K562 (cell line): ENCODE results near the gene NDUFS8. TPM values are rescaled to one million over a fixed set of nuclear protein-coding genes. Genes with fewer than 3 reads are reported as not detected.

Source experiments
- ATAC-seq: fragments of 200-7000 bp; cut with Tn5 transposase; 3 replicates; pipeline ENCODE4 v1.9.1; 2020; ENCODE audit warnings: moderate library complexity
- BruUV-seq: library from RNA; stranded (reverse); fragments of 400-500 nt; replicated peaks from 2 replicates; lab custom pipeline; 2021; lab: Mats Ljungman, UMichigan
- CTCF ChIA-PET: fragments of 300-600 bp; formaldehyde crosslinking; extraction: SDS; loops from one replicate; lab custom pipeline; 2021; ENCODE audit warnings: low intra/inter-chr PET ratio; lab: Yijun Ruan, JAX
- POLR2A ChIA-PET: fragments of 300-600, 350-650 bp; sonication (Branson Sonifier 250); formaldehyde crosslinking; extraction: SDS; loops from one replicate; lab custom pipeline; 2021; ENCODE audit warnings: antibody characterized with exemption, inconsistent platforms; lab: Yijun Ruan, JAX
- DNase-seq, 4 experiments: peaks; one replicate each; pipeline versions ENCODE4 v3.0.0 to v3.0.0-alpha.2; 2011 to 2018; ENCODE audit warnings: low spot score in 3 of 4, mixed read lengths in 3 of 4; ENCODE audit errors: extremely low read depth in 1 of 4
- FAIRE-seq: peaks from 2 replicates; lab custom pipeline; 2011; peaks lifted over from hg19 to GRCh38; lab: Jason Lieb, UNC
- H2AFZ ChIP-seq: 2 replicates; pipeline ENCODE4 v1.6.0; 2011; ENCODE audit warnings: low read depth, low read length, control low read depth, inconsistent platforms
- H3K27ac ChIP-seq: fragments of 200-600 bp; 3 replicates; pipeline ENCODE4 v1.8.0; 2011; ENCODE audit warnings: low read depth, mild to moderate bottlenecking, control low read depth, inconsistent platforms, low read length, moderate library complexity, mixed read lengths; ENCODE audit errors: extremely low read depth
- H3K27me3 ChIP-seq, 2 experiments: fragments of 300-600 bp in 1 of 2; 2 replicates in 1 of 2; 3 replicates in 1 of 2; pipeline versions ENCODE4 v1.6.0 to v1.8.0; 2011; ENCODE audit warnings: inconsistent platforms in 2 of 2, low read length in 2 of 2, mild to moderate bottlenecking in 1 of 2, mixed read lengths in 1 of 2, moderate library complexity in 1 of 2; ENCODE audit not compliant: control insufficient read depth in 2 of 2, insufficient read depth in 2 of 2
- H3K36me3 ChIP-seq: fragments of 300-600 bp; 3 replicates; pipeline ENCODE4 v1.8.0; 2011; ENCODE audit warnings: mild to moderate bottlenecking, low read length, inconsistent platforms; ENCODE audit not compliant: control insufficient read depth, insufficient read depth
- H3K4me1 ChIP-seq, 2 experiments: fragments of 200-600 bp in 1 of 2; replicated peaks in 1 of 2; 2 replicates in 1 of 2; 3 replicates in 1 of 2; pipeline versions ENCODE4 v1.5.1 to v1.8.0; 2011; ENCODE audit warnings: inconsistent platforms in 2 of 2, low read length in 2 of 2, mild to moderate bottlenecking in 1 of 2, mixed read lengths in 1 of 2, moderate library complexity in 1 of 2; ENCODE audit not compliant: control insufficient read depth in 2 of 2, insufficient read depth in 2 of 2
- H3K4me2 ChIP-seq: 2 replicates; pipeline ENCODE4 v1.6.1; 2011; ENCODE audit warnings: low read length, control low read depth, inconsistent platforms, mixed read lengths; ENCODE audit not compliant: insufficient read depth
- H3K4me3 ChIP-seq: fragments of 200-600 bp; sonication (generic), shearing (Covaris generic); 2 replicates; pipeline ENCODE4 v1.5.1; 2016; ENCODE audit warnings: control low read depth, inconsistent platforms
- H3K79me2 ChIP-seq: fragments of 200-600 bp; 3 replicates; pipeline ENCODE4 v1.8.0; 2011; ENCODE audit warnings: low read length, inconsistent platforms; ENCODE audit not compliant: control insufficient read depth, insufficient read depth
- H3K9ac ChIP-seq, 2 experiments: 2 replicates each; pipeline versions ENCODE4 v1.6.0 to v1.6.1; 2011; ENCODE audit warnings: low read depth in 2 of 2, low read length in 2 of 2, control low read depth in 1 of 2, inconsistent platforms in 1 of 2, mild to moderate bottlenecking in 1 of 2, mixed read lengths in 1 of 2; ENCODE audit not compliant: insufficient read depth in 1 of 2
- H3K9me1 ChIP-seq: one replicate; pipeline ENCODE4 v1.6.0; 2011; ENCODE audit warnings: inconsistent platforms, mild to moderate bottlenecking, low read length, moderate library complexity; ENCODE audit not compliant: control insufficient read depth, insufficient read depth
- H3K9me3 ChIP-seq: replicated peaks from 2 replicates; pipeline ENCODE4 v1.5.1; 2011; ENCODE audit warnings: low read depth, low read length, inconsistent platforms; ENCODE audit not compliant: control insufficient read depth, insufficient read depth
- H4K20me1 ChIP-seq: replicated peaks from 2 replicates; pipeline ENCODE4 v1.6.1; 2011; ENCODE audit warnings: low read length, inconsistent platforms, mixed read lengths; ENCODE audit not compliant: control insufficient read depth, insufficient read depth
- ATF4 ChIP-seq: fragments of 450-650 bp; formaldehyde crosslinking; IDR thresholded peaks from 2 replicates; pipeline ENCODE4 v1.4.0; 2022; ENCODE audit warnings: mild to moderate bottlenecking, moderate library complexity
- CLOCK ChIP-seq: fragments of 250-450 bp; sonication (Bioruptor Pico); IDR thresholded peaks from 2 replicates; pipeline ENCODE4 v1.4.0; 2020; ENCODE audit warnings: mild to moderate bottlenecking, moderate library complexity, borderline replicate concordance
- ERF ChIP-seq: fragments of 450-650 bp; formaldehyde crosslinking; IDR thresholded peaks from 2 replicates; pipeline ENCODE4 v1.4.0; 2020; ENCODE audit warnings: mild to moderate bottlenecking, mixed read lengths
- ZFX ChIP-seq: sonication (generic); formaldehyde crosslinking; IDR thresholded peaks from 2 replicates; pipeline ENCODE4 v1.8.0; 2022; ENCODE audit warnings: mild to moderate bottlenecking, missing genetic modification reagents, moderate library complexity
- ZNF431 ChIP-seq: sonication (generic); formaldehyde crosslinking; IDR thresholded peaks from 2 replicates; pipeline ENCODE4 v1.8.0; 2022; ENCODE audit warnings: mild to moderate bottlenecking, missing genetic modification reagents
- WGBS: fragments of 100-300 bp; shearing (Covaris generic); methylation state at CpG from one replicate; pipeline ENCODE4 v1.1.6; 2016; ENCODE audit warnings: low coverage, mixed read lengths; ENCODE audit not compliant: insufficient coverage; ENCODE audit errors: missing lambda C conversion rate; 5-methylcytosine and 5-hydroxymethylcytosine counted together
- in situ Hi-C: fragments of 300-500 bp; cut with MboI; formaldehyde crosslinking; loops from 4 replicates; pipeline ENCODE4 v1.15.0; 2018; ENCODE audit warnings: inconsistent platforms, mixed read lengths
- intact Hi-C: fragments of 100-400 bp; cut with micrococcal nuclease; formaldehyde crosslinking; loops from 2 replicates; pipeline ENCODE4 v1.14.2; 2022
- polyA plus RNA-seq, 8 experiments: library from polyadenylated mRNA; depleted of rRNA in 4 of 8; stranded (reverse) in 5 of 8; unstranded in 3 of 8; fragments of >200 nt; fragmentation: Nextera tagmentation in 2 of 8; fragmentation: Illumina TruSeq in 1 of 8; extraction: Ambion mirVana in 2 of 8; extraction: Trizol in 1 of 8; gene quantifications; 2 replicates each; pipeline versions ENCODE4 v1.2.1 to v1.2.3, GENCODE V29; 2011 to 2014; ENCODE audit warnings: inconsistent platforms in 1 of 8, missing spikeins in 1 of 8
- total RNA-seq, 7 experiments: library from RNA; depleted of rRNA in 6 of 7; stranded (reverse); fragments of >200 nt in 6 of 7; fragmentation: Illumina TruSeq in 2 of 7; extraction: Trizol in 2 of 7; gene quantifications; 2 replicates each; pipeline versions ENCODE4 v1.2.1 to v1.2.3, GENCODE V29; 2011 to 2021; ENCODE audit warnings: low replicate concordance in 1 of 7
- TF ChIP-seq, protein P1 (sequence below): fragments of 250-450 bp; sonication (Bioruptor Pico); IDR thresholded peaks from 2 replicates; pipeline ENCODE4 v1.5.0; 2020; ENCODE audit warnings: mild to moderate bottlenecking, borderline replicate concordance
- TF ChIP-seq, protein P2 (sequence below): fragments of 250-450 bp; sonication (Bioruptor Pico); IDR thresholded peaks from 2 replicates; pipeline ENCODE4 v1.5.0; 2021; ENCODE audit warnings: mild to moderate bottlenecking, borderline replicate concordance
- TF ChIP-seq, protein P3 (sequence below): fragments of 250-450 bp; sonication (Bioruptor Pico); IDR thresholded peaks from 2 replicates; pipeline ENCODE4 v1.4.0; 2020; ENCODE audit warnings: mild to moderate bottlenecking

Gene NDUFS8
- total and polyA plus RNA-seq, 9 of the 15 experiments (the other 6 are each of a cell fraction or from before 2014, with no cell fraction given): 36.5 to 351 (median 101) TPM

DNA sequence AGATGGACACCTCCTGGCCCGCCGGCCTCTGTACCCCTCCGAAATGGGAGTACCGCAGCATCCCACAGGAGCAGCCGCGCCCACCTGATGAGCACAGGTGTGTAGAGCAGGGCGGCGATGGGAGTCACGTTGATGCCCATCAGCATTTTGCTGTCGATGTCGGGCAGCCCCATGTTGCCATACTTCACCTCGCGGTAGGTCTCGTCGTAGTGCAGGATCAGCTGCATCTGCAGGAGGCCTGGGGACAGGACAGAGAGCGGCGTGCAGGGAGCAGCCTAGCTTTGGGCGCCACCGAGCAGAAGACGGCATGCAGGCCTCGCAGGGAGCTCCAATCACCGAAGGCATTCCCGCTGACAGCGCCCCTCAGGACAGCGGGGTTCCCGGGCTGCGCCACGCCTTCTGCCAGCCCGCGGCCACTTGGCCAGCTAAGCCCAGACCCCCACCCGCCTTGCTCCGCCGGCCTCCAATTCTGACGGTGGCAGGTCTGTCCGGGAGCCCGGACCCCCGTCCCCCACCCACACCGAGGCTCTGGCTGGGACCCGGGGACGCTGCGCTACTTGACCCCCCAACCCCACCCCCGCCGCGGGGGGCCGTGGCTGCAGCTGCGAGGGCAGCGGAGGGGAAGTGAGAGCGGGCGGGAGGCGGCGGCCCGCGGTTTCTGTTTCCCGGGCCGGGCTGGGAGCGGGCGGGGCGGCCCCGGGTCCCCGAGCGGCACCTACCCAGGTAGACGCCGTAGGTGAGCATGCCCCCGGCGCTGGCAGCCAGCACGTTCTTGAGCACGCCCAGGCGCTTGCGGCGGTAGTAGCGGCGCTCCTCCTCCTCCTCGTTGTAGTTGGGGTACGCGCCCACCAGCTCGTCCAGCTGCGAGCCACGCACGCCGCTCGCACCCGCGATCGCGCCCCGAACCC, 27.3 kb upstream of the NDUFS8 start:
- Histone ChIP-seq H3K4me1 (peaks cover 9 to 47% of the 10 kb centered on the region in 2 experiments), H3K9ac (peak overlapping the region in 1 of 2 experiments; percentile 93; a peak in 2 of 4 replicates), H2AFZ (peak overlapping the region; percentile 90), H3K36me3 (0 out of 3 replicates have a peak, but pooled peaks cover 2% of the 10 kb centered on the region), H3K4me2 (peak overlapping the region; percentile 75), H3K27me3 (no peaks in the 10 kb centered on the region), H3K9me1 (no peaks in the 10 kb centered on the region), H4K20me1 (no peaks in the 10 kb centered on the region), H3K79me2 (no peaks in the 10 kb centered on the region), H3K27ac (peak overlapping the region; percentile 15; the same call in 1 of the 3 replicates), H3K4me3 (peak overlapping the region; percentile 57), H3K9me3 (no peaks in the 10 kb centered on the region)
- intact Hi-C loops (no loop called here), in situ Hi-C loops (no loop called here)
- 58% methylated on average over 25 of the region's 86 CpGs for WGBS
- peak; percentile 42 to 66 (median 56) for DNase-seq
- no peak for FAIRE-seq
- POLR2A ChIA-PET: interaction anchor here (0.6 to 1.2 kb wide), 4 partner anchors 21 to 187 kb away, joined by 3 to 4 read pairs (median 4); no protein-coding TSS in a partner anchor
- BruUV-seq: no TSS peak
- peak; percentile 33 for ATAC-seq
- CTCF ChIA-PET: no interaction called here
- TF ChIP-seq ATF4 (CRISPR knock-in tag) (no peak), ERF (CRISPR knock-in tag) (no peak), ZNF431 (CRISPR knock-in tag) (no peak), ZFX (CRISPR knock-in tag) (0 out of 2 replicates have a peak, but pooled peaks have one; percentile 13), CLOCK (CRISPR knock-in tag) (no peak)
- TF ChIP-seq, protein P1, sequence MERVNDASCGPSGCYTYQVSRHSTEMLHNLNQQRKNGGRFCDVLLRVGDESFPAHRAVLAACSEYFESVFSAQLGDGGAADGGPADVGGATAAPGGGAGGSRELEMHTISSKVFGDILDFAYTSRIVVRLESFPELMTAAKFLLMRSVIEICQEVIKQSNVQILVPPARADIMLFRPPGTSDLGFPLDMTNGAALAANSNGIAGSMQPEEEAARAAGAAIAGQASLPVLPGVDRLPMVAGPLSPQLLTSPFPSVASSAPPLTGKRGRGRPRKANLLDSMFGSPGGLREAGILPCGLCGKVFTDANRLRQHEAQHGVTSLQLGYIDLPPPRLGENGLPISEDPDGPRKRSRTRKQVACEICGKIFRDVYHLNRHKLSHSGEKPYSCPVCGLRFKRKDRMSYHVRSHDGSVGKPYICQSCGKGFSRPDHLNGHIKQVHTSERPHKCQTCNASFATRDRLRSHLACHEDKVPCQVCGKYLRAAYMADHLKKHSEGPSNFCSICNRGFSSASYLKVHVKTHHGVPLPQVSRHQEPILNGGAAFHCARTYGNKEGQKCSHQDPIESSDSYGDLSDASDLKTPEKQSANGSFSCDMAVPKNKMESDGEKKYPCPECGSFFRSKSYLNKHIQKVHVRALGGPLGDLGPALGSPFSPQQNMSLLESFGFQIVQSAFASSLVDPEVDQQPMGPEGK (CRISPR knock-in tag): no peak
- TF ChIP-seq, protein P2, sequence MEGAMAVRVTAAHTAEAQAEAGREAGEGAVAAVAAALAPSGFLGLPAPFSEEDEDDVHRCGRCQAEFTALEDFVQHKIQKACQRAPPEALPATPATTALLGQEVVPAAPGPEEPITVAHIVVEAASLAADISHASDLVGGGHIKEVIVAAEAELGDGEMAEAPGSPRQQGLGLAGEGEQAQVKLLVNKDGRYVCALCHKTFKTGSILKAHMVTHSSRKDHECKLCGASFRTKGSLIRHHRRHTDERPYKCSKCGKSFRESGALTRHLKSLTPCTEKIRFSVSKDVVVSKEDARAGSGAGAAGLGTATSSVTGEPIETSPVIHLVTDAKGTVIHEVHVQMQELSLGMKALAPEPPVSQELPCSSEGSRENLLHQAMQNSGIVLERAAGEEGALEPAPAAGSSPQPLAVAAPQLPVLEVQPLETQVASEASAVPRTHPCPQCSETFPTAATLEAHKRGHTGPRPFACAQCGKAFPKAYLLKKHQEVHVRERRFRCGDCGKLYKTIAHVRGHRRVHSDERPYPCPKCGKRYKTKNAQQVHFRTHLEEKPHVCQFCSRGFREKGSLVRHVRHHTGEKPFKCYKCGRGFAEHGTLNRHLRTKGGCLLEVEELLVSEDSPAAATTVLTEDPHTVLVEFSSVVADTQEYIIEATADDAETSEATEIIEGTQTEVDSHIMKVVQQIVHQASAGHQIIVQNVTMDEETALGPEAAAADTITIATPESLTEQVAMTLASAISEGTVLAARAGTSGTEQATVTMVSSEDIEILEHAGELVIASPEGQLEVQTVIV (CRISPR knock-in tag): no peak
- TF ChIP-seq, protein P3, sequence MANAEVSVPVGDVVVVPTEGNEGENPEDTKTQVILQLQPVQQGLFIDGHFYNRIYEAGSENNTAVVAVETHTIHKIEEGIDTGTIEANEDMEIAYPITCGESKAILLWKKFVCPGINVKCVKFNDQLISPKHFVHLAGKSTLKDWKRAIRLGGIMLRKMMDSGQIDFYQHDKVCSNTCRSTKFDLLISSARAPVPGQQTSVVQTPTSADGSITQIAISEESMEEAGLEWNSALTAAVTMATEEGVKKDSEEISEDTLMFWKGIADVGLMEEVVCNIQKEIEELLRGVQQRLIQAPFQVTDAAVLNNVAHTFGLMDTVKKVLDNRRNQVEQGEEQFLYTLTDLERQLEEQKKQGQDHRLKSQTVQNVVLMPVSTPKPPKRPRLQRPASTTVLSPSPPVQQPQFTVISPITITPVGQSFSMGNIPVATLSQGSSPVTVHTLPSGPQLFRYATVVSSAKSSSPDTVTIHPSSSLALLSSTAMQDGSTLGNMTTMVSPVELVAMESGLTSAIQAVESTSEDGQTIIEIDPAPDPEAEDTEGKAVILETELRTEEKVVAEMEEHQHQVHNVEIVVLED: no peak
